ENCODE data around the gene MLANA.

The MLANA gene

DNA sequence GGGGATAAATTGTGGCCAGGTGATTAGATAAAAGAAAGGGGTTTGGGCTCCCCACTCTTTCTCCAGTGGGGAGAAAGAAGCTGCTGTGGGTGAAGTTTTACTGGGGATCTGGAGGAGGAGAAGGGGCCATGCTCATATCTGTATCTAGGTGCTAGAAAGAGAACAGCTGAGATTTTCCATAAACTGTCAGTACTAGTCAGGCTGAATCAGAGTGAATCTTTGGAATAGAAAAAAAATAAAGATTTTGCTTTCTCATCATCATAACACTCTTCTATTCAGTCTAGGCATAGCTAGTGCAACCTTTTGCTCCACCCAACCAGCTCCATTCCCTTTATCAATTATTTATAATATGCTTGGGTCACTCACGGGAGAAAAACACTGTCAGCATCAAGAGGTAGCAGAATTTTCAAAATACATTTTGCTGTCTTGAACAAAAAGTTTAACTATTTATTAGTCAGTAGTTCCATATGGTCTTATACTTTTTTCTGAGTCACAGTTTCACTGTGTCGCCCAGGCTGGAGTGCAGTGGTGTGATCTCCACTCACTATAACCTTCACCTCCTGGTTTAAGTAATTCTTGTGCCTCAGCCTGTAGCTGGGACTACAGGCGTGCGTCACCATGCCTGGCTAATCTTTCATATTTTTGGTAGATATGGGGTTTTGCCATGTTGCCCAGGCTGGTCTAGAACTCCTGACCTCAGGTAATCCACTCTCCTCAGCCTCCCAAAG lies 36.5 kb upstream of the MLANA start:
- TF ChIP-seq, protein P1, sequence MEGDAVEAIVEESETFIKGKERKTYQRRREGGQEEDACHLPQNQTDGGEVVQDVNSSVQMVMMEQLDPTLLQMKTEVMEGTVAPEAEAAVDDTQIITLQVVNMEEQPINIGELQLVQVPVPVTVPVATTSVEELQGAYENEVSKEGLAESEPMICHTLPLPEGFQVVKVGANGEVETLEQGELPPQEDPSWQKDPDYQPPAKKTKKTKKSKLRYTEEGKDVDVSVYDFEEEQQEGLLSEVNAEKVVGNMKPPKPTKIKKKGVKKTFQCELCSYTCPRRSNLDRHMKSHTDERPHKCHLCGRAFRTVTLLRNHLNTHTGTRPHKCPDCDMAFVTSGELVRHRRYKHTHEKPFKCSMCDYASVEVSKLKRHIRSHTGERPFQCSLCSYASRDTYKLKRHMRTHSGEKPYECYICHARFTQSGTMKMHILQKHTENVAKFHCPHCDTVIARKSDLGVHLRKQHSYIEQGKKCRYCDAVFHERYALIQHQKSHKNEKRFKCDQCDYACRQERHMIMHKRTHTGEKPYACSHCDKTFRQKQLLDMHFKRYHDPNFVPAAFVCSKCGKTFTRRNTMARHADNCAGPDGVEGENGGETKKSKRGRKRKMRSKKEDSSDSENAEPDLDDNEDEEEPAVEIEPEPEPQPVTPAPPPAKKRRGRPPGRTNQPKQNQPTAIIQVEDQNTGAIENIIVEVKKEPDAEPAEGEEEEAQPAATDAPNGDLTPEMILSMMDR (conservative IDR thresholded peaks at IDR 0.05; ENCODE audit: control insufficient read depth, insufficient read depth, low read depth, low read length) = no peak
- no peak overlapping the region for H3K4me3 ChIP-seq (ENCODE audit: control insufficient read depth, low read depth, low read length)
- no peak for DNase-seq (ENCODE audit: low read depth)

DNA sequence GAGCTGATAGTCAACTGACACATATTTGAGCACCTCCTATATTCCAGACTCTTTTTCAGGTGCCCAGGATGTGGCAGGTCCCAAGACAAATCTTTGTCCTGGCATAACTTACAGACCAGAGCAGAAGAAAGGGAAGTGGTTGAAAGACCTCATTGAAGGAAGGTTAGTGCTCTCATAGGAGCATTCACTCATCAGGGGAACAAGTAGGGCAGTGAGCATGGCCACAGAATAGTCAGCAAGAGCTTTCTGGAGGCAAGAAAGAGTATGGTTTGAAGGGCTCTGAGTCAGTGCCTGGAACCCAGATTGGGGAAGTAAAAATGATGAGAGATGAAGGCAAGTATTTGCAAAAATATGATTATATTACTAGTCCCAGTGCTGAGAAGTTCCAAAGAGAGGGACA lies 32.8 kb upstream of the MLANA start:
- TF ChIP-seq, protein P1 (conservative IDR thresholded peaks at IDR 0.05; ENCODE audit: control insufficient read depth, insufficient read depth, low read depth, low read length) = no peak
- H3K4me3 ChIP-seq (ENCODE audit: control insufficient read depth, low read depth, low read length) = no peak overlapping the region
- no peak for DNase-seq (ENCODE audit: low read depth)

- no peak for DNase-seq (ENCODE audit: low read depth)
- TF ChIP-seq, protein P1 (conservative IDR thresholded peaks at IDR 0.05; ENCODE audit: control insufficient read depth, insufficient read depth, low read depth, low read length) = no peak
- H3K4me3 ChIP-seq (ENCODE audit: control insufficient read depth, low read depth, low read length) = no peak overlapping the region
These were observed 31.9 kb upstream of the MLANA start for GRCh38 chr9:5858833-5859232.

- no peak overlapping the region for H3K4me3 ChIP-seq (ENCODE audit: control insufficient read depth, low read depth, low read length)
- TF ChIP-seq, protein P1 (conservative IDR thresholded peaks at IDR 0.05; ENCODE audit: control insufficient read depth, insufficient read depth, low read depth, low read length) = no peak
- no peak for DNase-seq (ENCODE audit: low read depth)
These were observed 27.5 kb upstream of the MLANA start for GRCh38 chr9:5863092-5863746.

GRCh38 chr9:5864446-5864845 lies 26.2 kb upstream of the MLANA start:
- no peak overlapping the region for H3K4me3 ChIP-seq (ENCODE audit: control insufficient read depth, low read depth, low read length)
- TF ChIP-seq, protein P1 (conservative IDR thresholded peaks at IDR 0.05; ENCODE audit: control insufficient read depth, insufficient read depth, low read depth, low read length) = no peak
- no peak for DNase-seq (ENCODE audit: low read depth)

- TF ChIP-seq, protein P1 (conservative IDR thresholded peaks at IDR 0.05; ENCODE audit: control insufficient read depth, insufficient read depth, low read depth, low read length) = no peak
- no peak overlapping the region for H3K4me3 ChIP-seq (ENCODE audit: control insufficient read depth, low read depth, low read length)
- no peak for DNase-seq (ENCODE audit: low read depth)
These were observed 24.4 kb upstream of the MLANA start for GRCh38 chr9:5866272-5866671.
